K562 (cell line): ENCODE measurements around the gene ZNRF1. TPM values are rescaled to one million over a fixed set of nuclear protein-coding genes. Genes with fewer than 3 reads are reported as not detected.
A peak's percentile ranks its signal among the peaks of the same experiment; 100 is the strongest.
"Not testable (repeated sequence)": the region's sequence is repeated elsewhere in the genome, so short reads cannot be mapped to it uniquely, and the experiment has no call there.

Experiments used
- ATAC-seq: fragments of 200-7000 bp; cut with Tn5 transposase; 3 replicates; pipeline ENCODE4 v1.9.1; 2020; ENCODE audit warnings: moderate library complexity
- BruUV-seq: library from RNA; stranded (reverse); fragments of 400-500 nt; replicated peaks from 2 replicates; lab custom pipeline; 2021; lab: Mats Ljungman, UMichigan
- CTCF ChIA-PET: fragments of 300-600 bp; formaldehyde crosslinking; extraction: SDS; loops from one replicate; lab custom pipeline; 2021; ENCODE audit warnings: low intra/inter-chr PET ratio; lab: Yijun Ruan, JAX
- POLR2A ChIA-PET: fragments of 300-600, 350-650 bp; sonication (Branson Sonifier 250); formaldehyde crosslinking; extraction: SDS; loops from one replicate; lab custom pipeline; 2021; ENCODE audit warnings: antibody characterized with exemption, inconsistent platforms; lab: Yijun Ruan, JAX
- DNase-seq, 4 experiments: peaks; one replicate each; pipeline versions ENCODE4 v3.0.0 to v3.0.0-alpha.2; 2011 to 2018; ENCODE audit warnings: low spot score in 3 of 4, mixed read lengths in 3 of 4; ENCODE audit errors: extremely low read depth in 1 of 4
- FAIRE-seq: peaks from 2 replicates; lab custom pipeline; 2011; peaks lifted over from hg19 to GRCh38; lab: Jason Lieb, UNC
- H2AFZ ChIP-seq: 2 replicates; pipeline ENCODE4 v1.6.0; 2011; ENCODE audit warnings: low read depth, low read length, control low read depth, inconsistent platforms
- H3K27ac ChIP-seq: fragments of 200-600 bp; 3 replicates; pipeline ENCODE4 v1.8.0; 2011; ENCODE audit warnings: low read depth, mild to moderate bottlenecking, control low read depth, inconsistent platforms, low read length, moderate library complexity, mixed read lengths; ENCODE audit errors: extremely low read depth
- H3K27me3 ChIP-seq, 2 experiments: fragments of 300-600 bp in 1 of 2; 2 replicates in 1 of 2; 3 replicates in 1 of 2; pipeline versions ENCODE4 v1.6.0 to v1.8.0; 2011; ENCODE audit warnings: inconsistent platforms in 2 of 2, low read length in 2 of 2, mild to moderate bottlenecking in 1 of 2, mixed read lengths in 1 of 2, moderate library complexity in 1 of 2; ENCODE audit not compliant: control insufficient read depth in 2 of 2, insufficient read depth in 2 of 2
- H3K36me3 ChIP-seq: fragments of 300-600 bp; 3 replicates; pipeline ENCODE4 v1.8.0; 2011; ENCODE audit warnings: mild to moderate bottlenecking, low read length, inconsistent platforms; ENCODE audit not compliant: control insufficient read depth, insufficient read depth
- H3K4me1 ChIP-seq, 2 experiments: fragments of 200-600 bp in 1 of 2; replicated peaks in 1 of 2; 2 replicates in 1 of 2; 3 replicates in 1 of 2; pipeline versions ENCODE4 v1.5.1 to v1.8.0; 2011; ENCODE audit warnings: inconsistent platforms in 2 of 2, low read length in 2 of 2, mild to moderate bottlenecking in 1 of 2, mixed read lengths in 1 of 2, moderate library complexity in 1 of 2; ENCODE audit not compliant: control insufficient read depth in 2 of 2, insufficient read depth in 2 of 2
- H3K4me2 ChIP-seq: 2 replicates; pipeline ENCODE4 v1.6.1; 2011; ENCODE audit warnings: low read length, control low read depth, inconsistent platforms, mixed read lengths; ENCODE audit not compliant: insufficient read depth
- H3K4me3 ChIP-seq: fragments of 200-600 bp; sonication (generic), shearing (Covaris generic); 2 replicates; pipeline ENCODE4 v1.5.1; 2016; ENCODE audit warnings: control low read depth, inconsistent platforms
- H3K79me2 ChIP-seq: fragments of 200-600 bp; 3 replicates; pipeline ENCODE4 v1.8.0; 2011; ENCODE audit warnings: low read length, inconsistent platforms; ENCODE audit not compliant: control insufficient read depth, insufficient read depth
- H3K9ac ChIP-seq, 2 experiments: 2 replicates each; pipeline versions ENCODE4 v1.6.0 to v1.6.1; 2011; ENCODE audit warnings: low read depth in 2 of 2, low read length in 2 of 2, control low read depth in 1 of 2, inconsistent platforms in 1 of 2, mild to moderate bottlenecking in 1 of 2, mixed read lengths in 1 of 2; ENCODE audit not compliant: insufficient read depth in 1 of 2
- H3K9me1 ChIP-seq: one replicate; pipeline ENCODE4 v1.6.0; 2011; ENCODE audit warnings: inconsistent platforms, mild to moderate bottlenecking, low read length, moderate library complexity; ENCODE audit not compliant: control insufficient read depth, insufficient read depth
- H3K9me3 ChIP-seq: replicated peaks from 2 replicates; pipeline ENCODE4 v1.5.1; 2011; ENCODE audit warnings: low read depth, low read length, inconsistent platforms; ENCODE audit not compliant: control insufficient read depth, insufficient read depth
- H4K20me1 ChIP-seq: replicated peaks from 2 replicates; pipeline ENCODE4 v1.6.1; 2011; ENCODE audit warnings: low read length, inconsistent platforms, mixed read lengths; ENCODE audit not compliant: control insufficient read depth, insufficient read depth
- BCOR ChIP-seq: fragments of 450-650 bp; IDR thresholded peaks from 2 replicates; pipeline ENCODE4 v1.6.1; 2016
- CREB1 ChIP-seq, 2 experiments: sonication (generic) in 1 of 2; formaldehyde crosslinking in 1 of 2; IDR thresholded peaks; 2 replicates each; pipeline versions ENCODE4 v1.6.1 to v1.8.0; 2012 to 2022; ENCODE audit warnings: inconsistent platforms in 1 of 2, mild to moderate bottlenecking in 1 of 2, missing genetic modification reagents in 1 of 2, moderate library complexity in 1 of 2
- HNRNPL ChIP-seq: fragments of 200-400 bp; formaldehyde crosslinking; IDR thresholded peaks from 2 replicates; pipeline ENCODE4 v1.6.1; 2017; ENCODE audit warnings: low read depth, mild to moderate bottlenecking, low read length
- HSF4 ChIP-seq: fragments of 250-450 bp; sonication (Bioruptor Pico); IDR thresholded peaks from 2 replicates; pipeline ENCODE4 v2.1.2; 2022; ENCODE audit warnings: mild to moderate bottlenecking, moderate library complexity, borderline replicate concordance
- MAFK ChIP-seq: IDR thresholded peaks from 2 replicates; pipeline ENCODE4 v1.6.1; 2011; ENCODE audit warnings: low read length, improper control_type of control experiment
- MCM7 ChIP-seq, 2 experiments: fragments of 450-650 bp; IDR thresholded peaks; 2 replicates each; pipeline ENCODE4 v1.6.1; 2016 to 2018
- NR1H2 ChIP-seq: sonication (generic); formaldehyde crosslinking; IDR thresholded peaks from 2 replicates; pipeline ENCODE4 v1.4.0; 2020; ENCODE audit warnings: mild to moderate bottlenecking, missing genetic modification reagents
- NR4A1 ChIP-seq, 2 experiments: fragments of 250-450 bp in 1 of 2; fragments of 450-650 bp in 1 of 2; sonication (Bioruptor Pico) in 1 of 2; IDR thresholded peaks; 2 replicates each; pipeline versions ENCODE4 v1.4.0 to v1.6.1; 2016 to 2020; ENCODE audit warnings: mild to moderate bottlenecking in 2 of 2, missing compliant biosample characterization in 1 of 2, missing genetic modification characterization in 1 of 2, moderate library complexity in 1 of 2
- RAD21 ChIP-seq, 2 experiments: fragments of 250-450 bp in 1 of 2; fragments of 450-650 bp in 1 of 2; sonication (Bioruptor Pico) in 1 of 2; formaldehyde crosslinking in 1 of 2; IDR thresholded peaks in 1 of 2; conservative IDR thresholded peaks in 1 of 2; 2 replicates each; pipeline versions ENCODE4 v1.4.0 to v1.8.0; 2020 to 2022; ENCODE audit warnings: mild to moderate bottlenecking in 2 of 2, moderate library complexity in 1 of 2
- RCOR1 ChIP-seq, 2 experiments: IDR thresholded peaks; 2 replicates each; pipeline ENCODE4 v1.6.1; 2012; ENCODE audit warnings: low read depth in 2 of 2, low read length in 2 of 2, borderline replicate concordance in 1 of 2, improper control_type of control experiment in 1 of 2
- STAT5A ChIP-seq: IDR thresholded peaks from 2 replicates; pipeline ENCODE4 v1.6.1; 2012; ENCODE audit warnings: low read length, inconsistent platforms, borderline replicate concordance
- TAF9B ChIP-seq: fragments of 450-650 bp; IDR thresholded peaks from 2 replicates; pipeline ENCODE4 v1.6.1; 2018; ENCODE audit warnings: mild to moderate bottlenecking; ENCODE audit not compliant: partially characterized antibody
- YBX1 ChIP-seq: fragments of 450-650 bp; IDR thresholded peaks from 2 replicates; pipeline ENCODE4 v1.7.1; 2016; ENCODE audit warnings: mild to moderate bottlenecking
- ZNF232 ChIP-seq: sonication (generic); formaldehyde crosslinking; IDR thresholded peaks from 2 replicates; pipeline ENCODE4 v1.8.0; 2022; ENCODE audit warnings: mild to moderate bottlenecking, missing genetic modification reagents
- ZNF507 ChIP-seq: conservative IDR thresholded peaks from 2 replicates; pipeline ENCODE4 v1.6.1; 2017; ENCODE audit warnings: missing genetic modification characterization, missing compliant biosample characterization
- ZNF764 ChIP-seq: fragments of 250-450 bp; sonication (Bioruptor Pico); IDR thresholded peaks from 2 replicates; pipeline ENCODE4 v1.4.0; 2020; ENCODE audit warnings: low read depth, mild to moderate bottlenecking, moderate library complexity
- WGBS: fragments of 100-300 bp; shearing (Covaris generic); methylation state at CpG from one replicate; pipeline ENCODE4 v1.1.6; 2016; ENCODE audit warnings: low coverage, mixed read lengths; ENCODE audit not compliant: insufficient coverage; ENCODE audit errors: missing lambda C conversion rate; 5-methylcytosine and 5-hydroxymethylcytosine counted together
- in situ Hi-C: fragments of 300-500 bp; cut with MboI; formaldehyde crosslinking; loops from 4 replicates; pipeline ENCODE4 v1.15.0; 2018; ENCODE audit warnings: inconsistent platforms, mixed read lengths
- intact Hi-C: fragments of 100-400 bp; cut with micrococcal nuclease; formaldehyde crosslinking; loops from 2 replicates; pipeline ENCODE4 v1.14.2; 2022
- polyA plus RNA-seq, 8 experiments: library from polyadenylated mRNA; depleted of rRNA in 4 of 8; stranded (reverse) in 5 of 8; unstranded in 3 of 8; fragments of >200 nt; fragmentation: Nextera tagmentation in 2 of 8; fragmentation: Illumina TruSeq in 1 of 8; extraction: Ambion mirVana in 2 of 8; extraction: Trizol in 1 of 8; gene quantifications; 2 replicates each; pipeline versions ENCODE4 v1.2.1 to v1.2.3, GENCODE V29; 2011 to 2014; ENCODE audit warnings: inconsistent platforms in 1 of 8, missing spikeins in 1 of 8
- total RNA-seq, 7 experiments: library from RNA; depleted of rRNA in 6 of 7; stranded (reverse); fragments of >200 nt in 6 of 7; fragmentation: Illumina TruSeq in 2 of 7; extraction: Trizol in 2 of 7; gene quantifications; 2 replicates each; pipeline versions ENCODE4 v1.2.1 to v1.2.3, GENCODE V29; 2011 to 2021; ENCODE audit warnings: low replicate concordance in 1 of 7
- TF ChIP-seq, protein P1 (sequence below): sonication (generic); IDR thresholded peaks from 2 replicates; pipeline ENCODE4 v1.6.1; 2016

ZNRF1 gene
- total and polyA plus RNA-seq, 9 of the 15 experiments (the other 6 are each of a cell fraction or from before 2014, with no cell fraction given): 9.5 to 37.7 (median 20.0) TPM

- H3K27me3 ChIP-seq, H3K9me1 ChIP-seq, BruUV-seq, H4K20me1 ChIP-seq, H3K4me2 ChIP-seq, DNase-seq, intact Hi-C loops, CTCF ChIA-PET, ATAC-seq, H3K9me3 ChIP-seq, H3K27ac ChIP-seq, H3K9ac ChIP-seq, H2AFZ ChIP-seq, FAIRE-seq, in situ Hi-C loops, H3K4me3 ChIP-seq: not testable (repeated sequence)
- WGBS: 26% methylated on average over 3 of the region's 3 CpGs
- TF ChIP-seq, protein P1, sequence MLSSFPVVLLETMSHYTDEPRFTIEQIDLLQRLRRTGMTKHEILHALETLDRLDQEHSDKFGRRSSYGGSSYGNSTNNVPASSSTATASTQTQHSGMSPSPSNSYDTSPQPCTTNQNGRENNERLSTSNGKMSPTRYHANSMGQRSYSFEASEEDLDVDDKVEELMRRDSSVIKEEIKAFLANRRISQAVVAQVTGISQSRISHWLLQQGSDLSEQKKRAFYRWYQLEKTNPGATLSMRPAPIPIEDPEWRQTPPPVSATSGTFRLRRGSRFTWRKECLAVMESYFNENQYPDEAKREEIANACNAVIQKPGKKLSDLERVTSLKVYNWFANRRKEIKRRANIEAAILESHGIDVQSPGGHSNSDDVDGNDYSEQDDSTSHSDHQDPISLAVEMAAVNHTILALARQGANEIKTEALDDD: peak; percentile 82
- POLR2A ChIA-PET: interaction anchor here (1.7 kb wide), 1 partner anchor 19 kb away, joined by 7 read pairs; no protein-coding TSS in a partner anchor
- H3K79me2 ChIP-seq: peaks cover 49% of the 10 kb centered on the region
- peaks cover 24% of the 10 kb centered on the region; the same call in 2 of the 3 replicates for H3K36me3 ChIP-seq
- peaks cover 22 to 38% of the 10 kb centered on the region in 2 experiments; a peak in 4 of 5 replicates for H3K4me1 ChIP-seq
These were observed 92.8 kb downstream of the ZNRF1 start for GRCh38 chr16:75091619-75092018.

GRCh38 chr16:75092777-75093176 is 94.0 kb downstream of the ZNRF1 start:
- intact Hi-C loops: no loop called here
- no peak overlapping the region for H2AFZ ChIP-seq
- H3K9me1 ChIP-seq: no peaks in the 10 kb centered on the region
- no peaks in the 10 kb centered on the region for H3K9me3 ChIP-seq
- ATAC-seq (no peak), FAIRE-seq (no peak), DNase-seq (no peak)
- H4K20me1 ChIP-seq: no peaks in the 10 kb centered on the region; the same call in 1 of the 2 replicates
- no peak overlapping the region for H3K9ac ChIP-seq
- H3K79me2 ChIP-seq: peaks cover 41% of the 10 kb centered on the region
- H3K4me3 ChIP-seq: no peak overlapping the region
- H3K27ac ChIP-seq: no peak overlapping the region
- 75% methylated on average over 7 of the region's 7 CpGs for WGBS
- POLR2A ChIA-PET: no interaction called here
- no peaks in the 10 kb centered on the region for H3K27me3 ChIP-seq
- in situ Hi-C loops: no loop called here
- H3K36me3 ChIP-seq: peaks cover 24% of the 10 kb centered on the region; the same call in 2 of the 3 replicates
- CTCF ChIA-PET: no interaction called here
- peaks cover 12 to 27% of the 10 kb centered on the region in 2 experiments for H3K4me1 ChIP-seq
- no peak overlapping the region for H3K4me2 ChIP-seq
- no TSS peak for BruUV-seq
- no peak for TF ChIP-seq BCOR
- TF ChIP-seq ZNF507 (tag): no peak
- TF ChIP-seq ZNF764: no peak
- no peak for TF ChIP-seq NR1H2 (CRISPR knock-in tag)
- no peak for TF ChIP-seq MAFK
- no peak for TF ChIP-seq STAT5A
- TF ChIP-seq RCOR1 (IDR thresholded peaks at IDR 0.05; ENCODE audit: borderline replicate concordance in 1 of 2, low read depth in 2 of 2, low read length in 2 of 2): no peak
- TF ChIP-seq NR4A1 (CRISPR knock-in tag; IDR thresholded peaks at IDR 0.05): no peak
- no peak for TF ChIP-seq NR4A1 (tag; IDR thresholded peaks at IDR 0.05)
- TF ChIP-seq YBX1: no peak
- TF ChIP-seq HSF4 (CRISPR knock-in tag): no peak
- TF ChIP-seq TAF9B: no peak
- no peak for TF ChIP-seq MCM7 (IDR thresholded peaks at IDR 0.05)
- TF ChIP-seq ZNF232: no peak
- TF ChIP-seq RAD21 (CRISPR knock-in tag; conservative IDR thresholded peaks at IDR 0.05 in 1 of 2, IDR thresholded peaks at IDR 0.05 in 1 of 2): no peak
- no peak for TF ChIP-seq HNRNPL
- TF ChIP-seq CREB1 (IDR thresholded peaks at IDR 0.05): no peak
- TF ChIP-seq CREB1 (CRISPR knock-in tag; IDR thresholded peaks at IDR 0.05): no peak
